GM12801 (cell line): ENCODE data around the gene CCDC187.

Experiments used
- CTCF ChIP-seq: IDR thresholded peaks from one replicate; pipeline ENCODE4 v1.5.1; 2011; ENCODE audit warnings: control low read depth; ENCODE audit not compliant: insufficient read length; ENCODE audit errors: extremely low read depth

CCDC187 gene

GRCh38 chr9:136280535-136281315, 23.2 kb downstream of the CCDC187 start:
- no peak for TF ChIP-seq CTCF

- no peak for TF ChIP-seq CTCF
Observed at GRCh38 chr9:136279471-136279870, 24.4 kb downstream of the CCDC187 start.

GRCh38 chr9:136278894-136279293, 25.0 kb downstream of the CCDC187 start:
- TF ChIP-seq CTCF, result no peak

GRCh38 chr9:136278221-136278620, 25.7 kb downstream of the CCDC187 start:
- no peak for TF ChIP-seq CTCF

DNA sequence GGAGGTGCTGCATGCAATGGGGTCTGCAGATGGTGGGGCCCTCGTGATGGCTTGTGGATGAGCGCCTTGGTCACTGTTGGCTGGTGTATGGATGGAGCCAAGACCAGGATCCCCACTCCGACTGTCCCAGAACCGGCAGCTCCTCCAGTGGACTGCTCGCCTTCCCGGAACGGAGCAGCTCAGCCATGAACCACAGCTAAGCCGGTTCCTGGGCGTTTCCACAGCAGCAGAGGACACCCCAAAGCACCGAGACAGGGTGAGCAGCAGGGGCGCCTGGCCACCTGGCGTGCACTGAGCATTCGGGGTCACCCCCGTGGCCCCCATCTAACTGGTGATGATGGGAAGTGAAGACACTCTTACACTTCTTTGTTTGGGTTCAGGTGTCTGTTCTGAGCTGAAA, 26.1 kb downstream of the CCDC187 start:
- TF ChIP-seq CTCF, result no peak

DNA sequence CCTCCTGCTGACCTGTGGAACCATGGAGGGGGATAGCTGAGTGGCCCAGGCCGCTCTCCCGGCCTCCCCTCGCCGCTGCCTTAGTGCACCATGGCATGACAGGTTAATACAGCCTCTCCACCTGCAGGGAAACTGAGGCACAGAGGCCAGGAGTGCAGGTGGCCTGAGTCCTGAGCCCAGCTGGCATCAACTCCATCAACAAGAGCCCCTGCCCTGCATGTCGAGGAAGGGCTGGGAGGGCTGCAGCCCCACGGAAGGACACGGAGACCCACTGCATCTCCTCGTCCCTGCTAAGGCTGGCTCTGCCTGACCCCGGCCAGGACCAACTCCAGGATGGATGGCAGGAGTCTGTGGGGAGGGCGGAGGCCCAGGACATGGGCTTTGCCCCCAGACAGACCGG, 27.2 kb downstream of the CCDC187 start:
- no peak for TF ChIP-seq CTCF

DNA sequence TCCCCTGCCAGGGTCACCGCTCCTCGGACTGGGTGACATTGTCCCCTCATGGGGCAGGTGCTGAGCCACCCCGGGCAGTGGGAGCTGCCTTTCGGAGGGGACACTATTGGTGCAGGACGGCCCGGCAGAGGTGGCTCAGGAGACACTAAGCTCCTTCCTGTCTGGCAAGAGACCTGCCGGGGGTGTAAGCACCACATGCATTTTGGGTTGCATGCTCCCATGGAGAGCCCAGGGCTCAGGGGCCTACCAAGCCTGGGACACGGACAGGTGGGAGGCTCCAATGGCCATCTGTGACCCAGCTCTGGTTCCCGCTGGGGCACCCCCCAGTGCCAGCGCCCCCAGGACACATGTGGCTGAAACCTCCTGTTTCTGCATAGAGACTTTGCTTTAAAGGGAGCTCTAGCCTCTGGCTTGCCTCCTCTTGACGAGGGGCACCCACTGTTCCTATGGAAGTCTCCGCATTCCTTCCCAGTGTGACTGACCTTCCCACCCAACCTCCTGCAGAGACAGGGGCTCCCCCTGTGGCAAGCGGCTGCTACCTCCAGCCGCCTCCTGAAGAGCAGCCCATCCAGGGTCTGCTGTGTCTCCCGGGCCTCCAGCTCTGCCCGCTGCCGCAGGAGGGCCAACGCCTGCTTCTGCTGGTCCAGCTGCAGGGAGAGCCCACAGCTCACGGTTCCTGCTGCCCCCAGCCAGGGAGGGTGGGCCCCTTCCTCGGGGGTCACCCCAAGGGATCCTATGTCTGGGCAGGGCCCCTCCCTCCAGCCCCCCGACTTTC, 28.1 kb downstream of the CCDC187 start:
- no peak for TF ChIP-seq CTCF
